Endothelial cell of umbilical vein (primary cell): Measurements from ENCODE around the gene ZNF524. TPM values are rescaled to one million over a fixed set of nuclear protein-coding genes. Genes with fewer than 3 reads are reported as not detected.

ENCODE experiments used
- BruUV-seq: library from RNA; stranded (reverse); fragments of 400-500 nt; replicated peaks from 2 replicates; lab custom pipeline; 2021; lab: Mats Ljungman, UMichigan
- CTCF ChIA-PET: fragments of 300-600, 350-600 bp; sonication (Branson Sonifier 250); formaldehyde crosslinking; loops from one replicate; lab custom pipeline; 2021; ENCODE audit warnings: antibody characterized with exemption, inconsistent platforms; lab: Charles Lee
- POLR2A ChIA-PET: fragments of 300-600, 350-600 bp; sonication (Branson Sonifier 250); formaldehyde crosslinking; loops from one replicate; lab custom pipeline; 2021; ENCODE audit warnings: antibody characterized with exemption, inconsistent platforms; lab: Charles Lee
- DNase-seq: peaks from one replicate; pipeline ENCODE4 v3.0.0-alpha.2; 2011; ENCODE audit warnings: low read depth, low spot score
- FAIRE-seq: peaks from 2 replicates; lab custom pipeline; 2011; peaks lifted over from hg19 to GRCh38; lab: Jason Lieb, UNC
- H2AFZ ChIP-seq: 2 replicates; pipeline ENCODE4 v1.6.0; 2012; ENCODE audit warnings: low read depth, low read length, control low read depth, inconsistent platforms
- H3K27ac ChIP-seq: 2 replicates; pipeline ENCODE4 v1.5.1; 2011; ENCODE audit warnings: low read depth, mild to moderate bottlenecking, control low read depth, low read length, moderate library complexity; ENCODE audit not compliant: insufficient read depth
- H3K27me3 ChIP-seq, 2 experiments: 2 replicates each; pipeline versions ENCODE4 v1.6.0 to v1.6.1; 2011; ENCODE audit warnings: low read length in 2 of 2, mixed read lengths in 1 of 2; ENCODE audit not compliant: control insufficient read depth in 2 of 2, insufficient read depth in 2 of 2
- H3K36me3 ChIP-seq, 2 experiments: 2 replicates in 1 of 2; 3 replicates in 1 of 2; pipeline ENCODE4 v1.5.1; 2011; ENCODE audit warnings: low read length in 2 of 2, mild to moderate bottlenecking in 1 of 2, moderate library complexity in 1 of 2; ENCODE audit not compliant: control insufficient read depth in 2 of 2, insufficient read depth in 2 of 2; ENCODE audit errors: extremely low read depth in 1 of 2
- H3K4me1 ChIP-seq: 3 replicates; pipeline ENCODE4 v1.5.1; 2011; ENCODE audit warnings: mild to moderate bottlenecking, low read length; ENCODE audit not compliant: control insufficient read depth, insufficient read depth; ENCODE audit errors: extremely low read depth
- H3K4me2 ChIP-seq: 2 replicates; pipeline ENCODE4 v1.6.1; 2011; ENCODE audit warnings: low read length, control low read depth, mixed read lengths; ENCODE audit not compliant: insufficient read depth
- H3K4me3 ChIP-seq, 3 experiments: fragments of 200-600 bp in 1 of 3; sonication (generic), shearing (Covaris generic) in 1 of 3; replicated peaks in 1 of 3; 2 replicates each; pipeline ENCODE4 v1.5.1; 2011 to 2016; ENCODE audit warnings: control low read depth in 3 of 3, low read length in 3 of 3, mild to moderate bottlenecking in 2 of 3, inconsistent platforms in 1 of 3, low read depth in 1 of 3, moderate library complexity in 1 of 3; ENCODE audit not compliant: insufficient read depth in 1 of 3
- H3K79me2 ChIP-seq: 2 replicates; pipeline ENCODE4 v1.6.0; 2012; ENCODE audit warnings: low read length, inconsistent platforms; ENCODE audit not compliant: control insufficient read depth, insufficient read depth
- H3K9ac ChIP-seq: replicated peaks from 2 replicates; pipeline ENCODE3; 2011; ENCODE audit warnings: low read length, control low read depth; ENCODE audit not compliant: insufficient read depth; ENCODE audit errors: extremely low read depth
- H3K9me1 ChIP-seq: replicated peaks from 3 replicates; pipeline ENCODE4 v1.6.0; 2011; ENCODE audit warnings: mild to moderate bottlenecking, low read length; ENCODE audit not compliant: control insufficient read depth, insufficient read depth; ENCODE audit errors: extremely low read depth
- H3K9me3 ChIP-seq: replicated peaks from 2 replicates; pipeline ENCODE4 v1.5.1; 2012; ENCODE audit warnings: low read length, inconsistent platforms; ENCODE audit not compliant: control insufficient read depth, insufficient read depth
- H4K20me1 ChIP-seq: replicated peaks from 2 replicates; pipeline ENCODE3; 2011; ENCODE audit warnings: mild to moderate bottlenecking, low read length; ENCODE audit not compliant: control insufficient read depth, insufficient read depth; ENCODE audit errors: extremely low read depth
- CTCF ChIP-seq, 2 donors: IDR thresholded peaks; 1 replicate in 1 of 2; 2 replicates in 1 of 2; pipeline ENCODE4 v1.5.1; 2011; ENCODE audit warnings: low read length in 2 of 2, mild to moderate bottlenecking in 2 of 2, moderate library complexity in 2 of 2, control low read depth in 1 of 2, inconsistent platforms in 1 of 2, low read depth in 1 of 2; ENCODE audit not compliant: insufficient read depth in 1 of 2; ENCODE audit errors: extremely low read depth in 1 of 2
- EZH2 ChIP-seq: IDR thresholded peaks from 2 replicates; pipeline ENCODE4 v1.6.1; 2012; ENCODE audit warnings: borderline replicate concordance, low read depth, mild to moderate bottlenecking, moderate library complexity, low read length, inconsistent platforms; ENCODE audit not compliant: severe bottlenecking
- FOS ChIP-seq: IDR thresholded peaks from 2 replicates; pipeline ENCODE4 v1.6.1; 2011; ENCODE audit warnings: mild to moderate bottlenecking, low read length, moderate library complexity, borderline replicate concordance; ENCODE audit not compliant: insufficient read depth
- GATA2 ChIP-seq: IDR thresholded peaks from 2 replicates; pipeline ENCODE4 v1.7.0; 2011; ENCODE audit warnings: low read depth, mild to moderate bottlenecking, moderate library complexity, mixed read lengths, low read length; ENCODE audit not compliant: insufficient read length, insufficient read depth
- JUN ChIP-seq: IDR thresholded peaks from 2 replicates; pipeline ENCODE4 v1.6.1; 2011; ENCODE audit warnings: borderline replicate concordance, low read depth; ENCODE audit not compliant: insufficient read length, insufficient read depth
- MAX ChIP-seq: IDR thresholded peaks from 2 replicates; pipeline ENCODE4 v1.6.1; 2011; ENCODE audit not compliant: insufficient read depth, insufficient read length
- MYC ChIP-seq: IDR thresholded peaks from one replicate; pipeline ENCODE4 v1.6.1; 2011; ENCODE audit warnings: mild to moderate bottlenecking, low read depth, low read length
- POLR2A ChIP-seq: IDR thresholded peaks from 2 replicates; pipeline ENCODE4 v1.6.1; 2012; ENCODE audit warnings: low read depth, mild to moderate bottlenecking, control low read depth, low read length
- POLR2AphosphoS5 ChIP-seq: IDR thresholded peaks from 2 replicates; pipeline ENCODE4 v1.6.1; 2012; ENCODE audit warnings: low read depth, mild to moderate bottlenecking, control low read depth, low read length, moderate library complexity; ENCODE audit not compliant: insufficient read depth
- dilution Hi-C: fragments of 300-500 bp; cut with MboI; formaldehyde crosslinking; loops from one replicate; pipeline ENCODE4 v1.15.0; 2019; ENCODE audit warnings: low sequenced_read_pairs; ENCODE audit not compliant: extremely low pct_ligation_motif_present
- intact Hi-C: fragments of 100-400 bp; cut with micrococcal nuclease; formaldehyde crosslinking; loops from one replicate; pipeline ENCODE4 v1.10.0; 2022
- polyA plus RNA-seq, 4 experiments: library from polyadenylated mRNA; depleted of rRNA in 3 of 4; stranded (reverse) in 3 of 4; unstranded in 1 of 4; fragments of >200 nt; gene quantifications; 2 replicates each; pipeline versions ENCODE4 v1.2.1 to v1.2.3, GENCODE V29; 2011 to 2012; ENCODE audit warnings: missing spikeins in 1 of 4
- total RNA-seq: library from RNA; stranded (reverse); gene quantifications from 2 replicates; pipeline ENCODE4 v1.2.3, GENCODE V29; 2021

ZNF524 gene
- total and polyA plus RNA-seq, 2 donors (not counting 3 experiments of a cell fraction or from before 2014, with no cell fraction given), result 15.2 to 15.4 TPM

- peaks cover 2 to 21% of the 10 kb centered on the region in 2 experiments for H3K36me3 ChIP-seq
- CTCF ChIA-PET, result interaction anchor here (0.7 to 1.9 kb wide), 2 partner anchors 9 to 14 kb away, joined by 3 to 8 read pairs; no protein-coding TSS in a partner anchor
- H3K4me1 ChIP-seq, result peaks cover 2% of the 10 kb centered on the region
- H3K9ac ChIP-seq, result no peak overlapping the region
- POLR2A ChIA-PET, result interaction anchor here (0.6 kb wide), 1 partner anchor 47 kb away, joined by 3 read pairs; no protein-coding TSS in a partner anchor
- H3K4me2 ChIP-seq, result no peak overlapping the region
- dilution Hi-C loops (no loop called here), intact Hi-C loops (no loop called here)
- H3K27ac ChIP-seq, result no peak overlapping the region
- no peak overlapping the region for H3K4me3 ChIP-seq
- FAIRE-seq (no peak), DNase-seq (no peak)
- H2AFZ ChIP-seq, result no peak overlapping the region
- BruUV-seq, result no TSS peak
- no peak for TF ChIP-seq MAX
- no peak for TF ChIP-seq MYC
- H3K9me1 ChIP-seq, result no peaks in the 10 kb centered on the region
- H3K27me3 ChIP-seq, result no peaks in the 10 kb centered on the region
- H3K79me2 ChIP-seq, result no peaks in the 10 kb centered on the region
- no peaks in the 10 kb centered on the region for H3K9me3 ChIP-seq
- H4K20me1 ChIP-seq, result no peaks in the 10 kb centered on the region
Measured at GRCh38 chr19:55618426-55618825, 18.3 kb downstream of the ZNF524 start.

GRCh38 chr19:55619286-55619685 is 19.2 kb downstream of the ZNF524 start:
- Histone ChIP-seq H3K79me2 (no peaks in the 10 kb centered on the region), H3K4me1 (peaks cover 2% of the 10 kb centered on the region), H3K9me1 (no peaks in the 10 kb centered on the region), H3K4me2 (no peak overlapping the region), H3K9me3 (no peaks in the 10 kb centered on the region), H3K4me3 (no peak overlapping the region), H3K27ac (no peak overlapping the region), H2AFZ (no peak overlapping the region), H4K20me1 (no peaks in the 10 kb centered on the region), H3K27me3 (no peaks in the 10 kb centered on the region), H3K36me3 (peaks cover 2 to 21% of the 10 kb centered on the region in 2 experiments), H3K9ac (no peak overlapping the region)
- TF ChIP-seq JUN (no peak), POLR2A (no peak), MYC (no peak), CTCF (IDR thresholded peaks at IDR 0.05; ENCODE audit: extremely low read depth in 1 of 2, insufficient read depth in 1 of 2, low read depth in 1 of 2, low read length in 2 of 2) (no peak), EZH2 (no peak), POLR2AphosphoS5 (no peak), MAX (no peak), GATA2 (no peak), FOS (no peak)
- ChIA-PET POLR2A (no interaction called here), CTCF (interaction anchor here (1.0 kb wide), 1 partner anchor 13 kb away, joined by 5 read pairs; the partner anchor contains the start of gene ZNF865)
- dilution Hi-C loops, result no loop called here
- intact Hi-C loops, result no loop called here
- DNase-seq, result no peak
- no peak for FAIRE-seq
- BruUV-seq, result no TSS peak
